ENCODE data around the gene EMC9.
A peak's percentile ranks its signal among the peaks of the same experiment; 100 is the strongest.

The EMC9 gene

GRCh38 chr14:24147761-24148428 lies 6.5 kb upstream of the EMC9 start:
- H3K36me3 Mint-ChIP-seq, result peaks cover 22% of the 10 kb centered on the region
- peak overlapping the region; percentile 99 for H3K4me3 Mint-ChIP-seq
- no peaks in the 10 kb centered on the region for H3K9me3 Mint-ChIP-seq
- no peaks in the 10 kb centered on the region for H3K27me3 Mint-ChIP-seq
- peak overlapping the region; percentile 89 for H3K27ac Mint-ChIP-seq
- DNase-seq (ENCODE audit: low spot score in 2 of 2), result no peak
- no peak for ATAC-seq (ENCODE audit: low read depth)
- H3K4me1 Mint-ChIP-seq, result peaks cover 43% of the 10 kb centered on the region

- Mint-ChIP-seq H3K27ac (peak within 1 kb of the TSS; percentile 89), H3K4me3 (peak within 1 kb of the TSS; percentile 99), H3K27me3 (no peaks in the 10 kb centered on the region), H3K36me3 (peaks cover 25% of the 10 kb centered on the region), H3K9me3 (no peaks in the 10 kb centered on the region), H3K4me1 (peaks cover 47% of the 10 kb centered on the region)
- DNase-seq (ENCODE audit: low spot score in 2 of 2) (peak; percentile 90 to 95), ATAC-seq (ENCODE audit: low read depth) (peak; percentile 83)
Measured at GRCh38 chr14:24146978-24147760, 5.8 kb upstream of the EMC9 start, which contains the start of gene RNF31. Gene RNF31 (plus strand): TSS chr14:24147498. CDS start chr14:24147699, 201 bp downstream.

GRCh38 chr14:24146453-24146977 lies 5.1 kb upstream of the EMC9 start, which contains the start of gene PSME2:
Gene PSME2 (minus strand): TSS chr14:24146610. CDS start chr14:24146581, 29 bp downstream.
- Mint-ChIP-seq H3K4me3 (peak within 1 kb of the TSS; percentile 99), H3K9me3 (no peaks in the 10 kb centered on the region), H3K36me3 (peaks cover 22% of the 10 kb centered on the region), H3K27me3 (no peaks in the 10 kb centered on the region), H3K27ac (peak within 1 kb of the TSS; percentile 89), H3K4me1 (peaks cover 51% of the 10 kb centered on the region)
- DNase-seq (ENCODE audit: low spot score in 2 of 2) (peak in 1 of 2 donors; percentile 83), ATAC-seq (ENCODE audit: low read depth) (peak; percentile 59)

GRCh38 chr14:24145690-24146452 lies 4.5 kb upstream of the EMC9 start:
- ATAC-seq (ENCODE audit: low read depth) (no peak), DNase-seq (ENCODE audit: low spot score in 2 of 2) (no peak)
- Mint-ChIP-seq H3K4me3 (peak overlapping the region; percentile 99), H3K27ac (peak overlapping the region; percentile 89), H3K27me3 (no peaks in the 10 kb centered on the region), H3K4me1 (peaks cover 51% of the 10 kb centered on the region), H3K9me3 (no peaks in the 10 kb centered on the region), H3K36me3 (peaks cover 19% of the 10 kb centered on the region)

GRCh38 chr14:24145219-24145618 lies 3.8 kb upstream of the EMC9 start:
- Mint-ChIP-seq H3K27ac (peak overlapping the region; percentile 89), H3K27me3 (no peaks in the 10 kb centered on the region), H3K4me3 (peak overlapping the region; percentile 99), H3K36me3 (peaks cover 14% of the 10 kb centered on the region), H3K9me3 (no peaks in the 10 kb centered on the region), H3K4me1 (peaks cover 52% of the 10 kb centered on the region)
- ATAC-seq (ENCODE audit: low read depth) (no peak), DNase-seq (ENCODE audit: low spot score in 2 of 2) (no peak)

- Mint-ChIP-seq H3K4me3 (peak overlapping the region; percentile 5), H3K4me1 (peaks cover 51% of the 10 kb centered on the region), H3K9me3 (no peaks in the 10 kb centered on the region), H3K36me3 (peaks cover 16% of the 10 kb centered on the region), H3K27ac (peak overlapping the region; percentile 17), H3K27me3 (no peaks in the 10 kb centered on the region)
- ATAC-seq (ENCODE audit: low read depth) (no peak), DNase-seq (ENCODE audit: low spot score in 2 of 2) (no peak)
Measured at GRCh38 chr14:24144451-24144850, 3.1 kb upstream of the EMC9 start.

- ATAC-seq (ENCODE audit: low read depth) (no peak), DNase-seq (ENCODE audit: low spot score in 2 of 2) (no peak)
- no peaks in the 10 kb centered on the region for H3K27me3 Mint-ChIP-seq
- H3K4me1 Mint-ChIP-seq, result peaks cover 52% of the 10 kb centered on the region
- H3K36me3 Mint-ChIP-seq, result peaks cover 24% of the 10 kb centered on the region
- H3K9me3 Mint-ChIP-seq, result no peaks in the 10 kb centered on the region
- no peak overlapping the region for H3K27ac Mint-ChIP-seq
- H3K4me3 Mint-ChIP-seq, result no peak overlapping the region
Measured at GRCh38 chr14:24143511-24143910, 2.1 kb upstream of the EMC9 start.

- ATAC-seq (ENCODE audit: low read depth) (no peak), DNase-seq (ENCODE audit: low spot score in 2 of 2) (no peak)
- H3K27ac Mint-ChIP-seq, result peak overlapping the region; percentile 22
- H3K4me3 Mint-ChIP-seq, result peak overlapping the region; percentile 41
- H3K27me3 Mint-ChIP-seq, result no peaks in the 10 kb centered on the region
- peaks cover 27% of the 10 kb centered on the region for H3K36me3 Mint-ChIP-seq
- H3K4me1 Mint-ChIP-seq, result peaks cover 46% of the 10 kb centered on the region
- H3K9me3 Mint-ChIP-seq, result no peaks in the 10 kb centered on the region
Measured at GRCh38 chr14:24139272-24139934, 2.0 kb downstream of the EMC9 start.

- Mint-ChIP-seq H3K4me1 (peaks cover 43% of the 10 kb centered on the region), H3K36me3 (peaks cover 24% of the 10 kb centered on the region), H3K27ac (peak overlapping the region; percentile 22), H3K27me3 (no peaks in the 10 kb centered on the region), H3K4me3 (peak overlapping the region; percentile 41), H3K9me3 (no peaks in the 10 kb centered on the region)
- ATAC-seq (ENCODE audit: low read depth) (no peak), DNase-seq (ENCODE audit: low spot score in 2 of 2) (no peak)
Measured at GRCh38 chr14:24138396-24139271, 2.8 kb downstream of the EMC9 start.

GRCh38 chr14:24137529-24138395 lies 3.6 kb downstream of the EMC9 start:
- H3K27ac Mint-ChIP-seq, result no peak overlapping the region
- H3K9me3 Mint-ChIP-seq, result no peaks in the 10 kb centered on the region
- peaks cover 20% of the 10 kb centered on the region for H3K36me3 Mint-ChIP-seq
- DNase-seq (ENCODE audit: low spot score in 2 of 2), result no peak
- peak overlapping the region; percentile 44 for H3K4me3 Mint-ChIP-seq
- ATAC-seq (ENCODE audit: low read depth), result no peak
- peaks cover 42% of the 10 kb centered on the region for H3K4me1 Mint-ChIP-seq
- no peaks in the 10 kb centered on the region for H3K27me3 Mint-ChIP-seq

- Mint-ChIP-seq H3K4me1 (peaks cover 45% of the 10 kb centered on the region), H3K27ac (peak overlapping the region; percentile 98), H3K27me3 (no peaks in the 10 kb centered on the region), H3K4me3 (peak overlapping the region; percentile 92), H3K9me3 (no peaks in the 10 kb centered on the region), H3K36me3 (peaks cover 20% of the 10 kb centered on the region)
- ATAC-seq (ENCODE audit: low read depth) (no peak), DNase-seq (ENCODE audit: low spot score in 2 of 2) (no peak)
Measured at GRCh38 chr14:24136684-24137528, 4.5 kb downstream of the EMC9 start.
